Muscle of leg (tissue), 11 donors: Measurements from ENCODE around the gene GTF2H4. TPM values are rescaled to one million over a fixed set of nuclear protein-coding genes. Genes with fewer than 3 reads are reported as not detected.
"Not testable (repeated sequence)": the region's sequence is repeated elsewhere in the genome, so short reads cannot be mapped to it uniquely, and the experiment has no call there.

Experiments
- DNase-seq: peaks from one replicate; pipeline ENCODE4 v3.0.0; 2013
- H3K27ac ChIP-seq: one replicate; pipeline ENCODE4 v1.5.1; 2013; ENCODE audit warnings: mild to moderate bottlenecking, low read length, control low read depth
- H3K27me3 ChIP-seq: one replicate; pipeline ENCODE4 v1.6.1; 2013; ENCODE audit warnings: low read length; ENCODE audit not compliant: control insufficient read depth, insufficient read depth
- H3K36me3 ChIP-seq: one replicate; pipeline ENCODE4 v1.6.1; 2013; ENCODE audit warnings: low read length; ENCODE audit not compliant: control insufficient read depth, insufficient read depth
- H3K4me1 ChIP-seq: one replicate; pipeline ENCODE4 v1.6.1; 2013; ENCODE audit warnings: low read length; ENCODE audit not compliant: control insufficient read depth, insufficient read depth
- H3K4me3 ChIP-seq: one replicate; pipeline ENCODE4 v1.5.1; 2013; ENCODE audit warnings: low read length, control low read depth
- H3K9me3 ChIP-seq: replicated peaks from 2 replicates; pipeline ENCODE4 v1.6.1; 2013; ENCODE audit warnings: low read depth, low read length; ENCODE audit not compliant: control insufficient read depth
- WGBS: methylation state at CpG from one replicate; pipeline ENCODE4 v1.1.5; 2013; ENCODE audit warnings: missing lambda C conversion rate; ENCODE audit not compliant: insufficient coverage; 5-methylcytosine and 5-hydroxymethylcytosine counted together
- polyA plus RNA-seq, 8 donors: library from polyadenylated mRNA; unstranded; fragments of 120-200 nt; gene quantifications; one replicate each; pipeline versions ENCODE4 v1.2.1 to v1.2.3, GENCODE V29; 2013; ENCODE audit warnings: inconsistent platforms in 1 of 8, low replicate concordance in 1 of 8; ENCODE audit not compliant: insufficient read length in 8 of 8, insufficient read depth in 1 of 8
- total RNA-seq: library from RNA; stranded (reverse); fragments of 120-200 nt; gene quantifications from one replicate; pipeline ENCODE4 v1.2.4, GENCODE V29; 2013

Gene GTF2H4
- total and polyA plus RNA-seq, 9 donors: 15.5 to 26.5 (median 23.5) TPM

GRCh38 chr6:30894935-30895334, 13.1 kb upstream of the GTF2H4 start:
- WGBS: 69% methylated on average over 3 of the region's 3 CpGs

DNA sequence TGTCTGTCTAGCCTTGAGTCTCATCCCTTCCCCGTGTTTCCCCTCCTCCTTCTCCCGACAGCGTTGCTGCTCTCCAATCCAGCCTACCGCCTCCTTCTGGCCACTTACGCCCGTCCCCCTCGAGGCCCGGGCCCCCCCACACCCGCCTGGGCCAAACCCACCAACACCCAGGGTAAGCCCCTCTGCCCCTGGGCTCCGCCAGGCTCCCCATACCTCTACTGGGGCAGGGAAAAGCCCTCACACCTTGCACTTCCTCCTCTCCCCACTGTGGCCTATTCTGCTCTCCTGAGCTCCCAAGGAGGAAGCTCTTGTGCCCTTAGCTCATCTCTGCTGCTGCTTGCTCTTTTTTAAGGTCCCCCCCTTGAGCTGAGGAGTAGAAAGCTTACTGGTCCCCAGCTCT, 12.7 kb upstream of the GTF2H4 start:
- no peaks in the 10 kb centered on the region for H3K4me1 ChIP-seq
- H3K4me3 ChIP-seq: no peak overlapping the region
- no peak for DNase-seq
- 67% methylated on average over 10 of the region's 10 CpGs for WGBS
- H3K27me3 ChIP-seq: no peaks in the 10 kb centered on the region
- peaks cover 95% of the 10 kb centered on the region for H3K36me3 ChIP-seq
- H3K9me3 ChIP-seq: no peaks in the 10 kb centered on the region
- H3K27ac ChIP-seq: no peak overlapping the region

More at GRCh38 chr6:30894935-30895334, 13.1 kb upstream of the GTF2H4 start:
- H3K9me3 ChIP-seq: no peaks in the 10 kb centered on the region
- peaks cover 3% of the 10 kb centered on the region for H3K4me1 ChIP-seq
- no peak for DNase-seq
- H3K27ac ChIP-seq: no peak overlapping the region
- no peaks in the 10 kb centered on the region for H3K27me3 ChIP-seq
- no peak overlapping the region for H3K4me3 ChIP-seq
- H3K36me3 ChIP-seq: peaks cover 95% of the 10 kb centered on the region

DNA sequence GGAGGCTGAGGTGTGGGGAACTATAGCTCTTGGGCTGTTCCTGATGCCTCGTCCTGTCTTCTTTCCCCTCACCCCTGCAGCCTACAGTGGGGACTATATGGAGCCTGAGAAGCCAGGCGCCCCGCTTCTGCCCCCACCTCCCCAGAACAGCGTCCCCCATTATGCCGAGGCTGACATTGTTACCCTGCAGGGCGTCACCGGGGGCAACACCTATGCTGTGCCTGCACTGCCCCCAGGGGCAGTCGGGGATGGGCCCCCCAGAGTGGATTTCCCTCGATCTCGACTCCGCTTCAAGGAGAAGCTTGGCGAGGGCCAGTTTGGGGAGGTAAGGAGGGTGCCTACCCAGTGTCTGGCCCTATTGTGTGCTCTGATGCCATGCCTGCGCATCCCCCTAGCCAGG, 11.5 kb upstream of the GTF2H4 start:
- Histone ChIP-seq H3K4me1 (no peaks in the 10 kb centered on the region), H3K27ac (no peak overlapping the region), H3K36me3 (peaks cover 84% of the 10 kb centered on the region), H3K9me3 (no peaks in the 10 kb centered on the region), H3K27me3 (no peaks in the 10 kb centered on the region), H3K4me3 (no peak overlapping the region)
- WGBS: 85% methylated on average over 8 of the region's 13 CpGs
- no peak for DNase-seq

GRCh38 chr6:30897882-30898281, 10.1 kb upstream of the GTF2H4 start:
- Histone ChIP-seq H3K27me3 (no peaks in the 10 kb centered on the region), H3K4me1 (no peaks in the 10 kb centered on the region), H3K36me3 (peaks cover 71% of the 10 kb centered on the region), H3K4me3 (no peak overlapping the region), H3K27ac (no peak overlapping the region), H3K9me3 (no peaks in the 10 kb centered on the region)
- WGBS: 82% methylated on average over 16 of the region's 16 CpGs
- DNase-seq: no peak

DNA sequence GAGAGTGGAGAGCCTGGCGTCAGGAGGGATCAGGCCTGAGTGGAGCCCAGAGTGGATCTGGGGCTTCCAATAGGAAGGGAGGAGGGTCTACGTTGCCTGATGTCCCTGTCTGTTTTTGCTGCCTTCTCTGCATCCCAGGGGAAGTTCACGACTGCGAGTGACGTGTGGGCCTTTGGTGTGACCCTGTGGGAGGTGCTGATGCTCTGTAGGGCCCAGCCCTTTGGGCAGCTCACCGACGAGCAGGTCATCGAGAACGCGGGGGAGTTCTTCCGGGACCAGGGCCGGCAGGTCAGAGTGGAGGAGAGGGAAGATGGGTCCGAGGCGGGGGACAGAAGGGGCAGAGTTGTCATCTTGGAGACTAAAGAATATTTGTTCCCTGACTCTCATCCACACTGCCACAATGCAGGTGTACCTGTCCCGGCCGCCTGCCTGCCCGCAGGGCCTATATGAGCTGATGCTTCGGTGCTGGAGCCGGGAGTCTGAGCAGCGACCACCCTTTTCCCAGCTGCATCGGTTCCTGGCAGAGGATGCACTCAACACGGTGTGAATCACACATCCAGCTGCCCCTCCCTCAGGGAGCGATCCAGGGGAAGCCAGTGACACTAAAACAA, 9.2 kb upstream of the GTF2H4 start:
- Histone ChIP-seq H3K4me3 (no peak overlapping the region), H3K27me3 (no peaks in the 10 kb centered on the region), H3K27ac (no peak overlapping the region), H3K36me3 (peaks cover 62% of the 10 kb centered on the region), H3K9me3 (no peaks in the 10 kb centered on the region), H3K4me1 (no peaks in the 10 kb centered on the region)
- WGBS: 70% methylated on average over 22 of the region's 23 CpGs
- DNase-seq: no peak

- H3K27ac ChIP-seq: no peak overlapping the region
- H3K27me3 ChIP-seq: no peaks in the 10 kb centered on the region
- H3K9me3 ChIP-seq: no peaks in the 10 kb centered on the region
- no peak overlapping the region for H3K4me3 ChIP-seq
- DNase-seq: no peak
- H3K4me1 ChIP-seq: no peaks in the 10 kb centered on the region
- H3K36me3 ChIP-seq: peaks cover 43% of the 10 kb centered on the region
- WGBS: no CpG with 5 or more reads among the region's 1 CpG
Measured at GRCh38 chr6:30900863-30901417, 7.1 kb upstream of the GTF2H4 start.

DNA sequence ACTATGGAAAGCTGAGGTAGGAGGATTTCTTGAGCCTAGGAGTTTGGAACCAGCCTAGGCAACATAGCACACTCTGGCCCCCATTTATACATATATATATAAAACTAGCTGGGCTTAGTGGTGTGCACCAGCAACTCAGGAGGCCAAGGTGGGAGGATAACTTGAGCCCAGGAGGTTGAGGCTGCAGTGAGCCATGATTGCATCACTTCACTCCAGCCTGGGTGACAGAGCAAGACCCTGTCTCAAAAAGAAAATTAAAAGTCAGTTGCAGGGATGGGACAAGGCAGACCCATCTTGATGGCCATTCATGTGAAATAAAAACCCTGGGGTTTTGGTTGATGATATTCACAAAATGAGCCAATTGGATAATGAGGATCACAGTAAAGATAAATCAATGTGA, 6.6 kb upstream of the GTF2H4 start:
- H3K4me1 ChIP-seq: no peaks in the 10 kb centered on the region
- peaks cover 39% of the 10 kb centered on the region for H3K36me3 ChIP-seq
- no peaks in the 10 kb centered on the region for H3K9me3 ChIP-seq
- H3K4me3 ChIP-seq: no peak overlapping the region
- H3K27me3 ChIP-seq: no peaks in the 10 kb centered on the region
- H3K27ac ChIP-seq: no peak overlapping the region
- DNase-seq: no peak

- not testable (repeated sequence) for DNase-seq
Measured at GRCh38 chr6:30902196-30902595, 5.8 kb upstream of the GTF2H4 start.

DNA sequence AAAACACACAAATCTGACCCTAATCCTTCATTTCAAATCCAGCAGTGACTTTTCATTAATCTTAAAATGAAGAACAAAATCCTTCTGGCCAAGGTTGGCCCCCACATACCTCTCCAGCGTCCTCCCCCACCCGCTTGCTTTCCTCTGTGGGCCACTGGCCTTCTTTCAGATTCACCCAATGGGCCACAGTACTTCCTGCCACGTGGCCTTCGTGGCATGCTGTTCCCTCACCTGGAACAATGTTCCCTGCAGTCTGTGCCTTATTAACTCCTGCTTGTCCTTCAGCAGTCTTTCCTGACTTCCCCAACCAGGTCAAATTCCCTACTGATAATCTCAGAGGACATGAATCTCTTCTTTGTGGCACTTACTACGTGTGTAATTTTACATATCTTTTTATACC, 5.3 kb upstream of the GTF2H4 start:
- Histone ChIP-seq H3K27ac (no peak overlapping the region), H3K36me3 (peaks cover 27% of the 10 kb centered on the region), H3K4me1 (no peaks in the 10 kb centered on the region), H3K27me3 (no peaks in the 10 kb centered on the region), H3K4me3 (no peak overlapping the region), H3K9me3 (no peaks in the 10 kb centered on the region)
- WGBS: 61% methylated on average over 4 of the region's 5 CpGs
- DNase-seq: no peak

More at GRCh38 chr6:30902196-30902595, 5.8 kb upstream of the GTF2H4 start:
- 64% methylated on average over 9 of the region's 9 CpGs for WGBS
- not testable (repeated sequence) for H3K4me1 ChIP-seq, H3K27ac ChIP-seq, H3K4me3 ChIP-seq, H3K27me3 ChIP-seq, H3K9me3 ChIP-seq
- peaks cover 32% of the 10 kb centered on the region for H3K36me3 ChIP-seq

DNA sequence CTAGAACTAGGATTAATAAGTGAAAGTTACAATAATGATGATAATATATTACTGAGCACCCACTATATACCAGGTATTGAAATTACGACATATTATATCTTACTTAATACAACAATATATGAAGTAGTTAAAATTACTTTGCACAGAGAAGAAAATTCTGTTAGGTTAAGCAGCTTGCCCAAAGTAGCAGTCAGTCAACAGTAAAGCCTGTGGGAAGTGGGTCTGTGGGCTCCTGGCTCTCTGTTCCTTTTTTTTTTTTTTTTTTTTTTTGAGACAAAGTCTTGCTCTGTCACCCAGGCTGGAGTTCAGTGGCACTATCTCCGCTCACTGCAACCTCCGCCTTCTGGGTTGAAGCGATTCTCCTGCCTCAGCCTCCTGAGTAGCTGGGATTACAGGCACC, 4.8 kb upstream of the GTF2H4 start:
- H3K27me3 ChIP-seq: no peaks in the 10 kb centered on the region
- H3K36me3 ChIP-seq: peaks cover 22% of the 10 kb centered on the region
- H3K9me3 ChIP-seq: no peaks in the 10 kb centered on the region
- DNase-seq: no peak
- no peak overlapping the region for H3K4me3 ChIP-seq
- H3K27ac ChIP-seq: no peak overlapping the region
- no CpG with 5 or more reads among the region's 4 CpGs for WGBS
- H3K4me1 ChIP-seq: no peaks in the 10 kb centered on the region
